ENCODE measurements around the gene LIN52. TPM values are rescaled to one million over a fixed set of nuclear protein-coding genes. Genes with fewer than 3 reads are reported as not detected.

Gene LIN52
- total and polyA plus RNA-seq, 2 of the 8 experiments (the other 6 are each of a cell fraction or from before 2014, with no cell fraction given) = 6.8 to 11.6 TPM

GRCh38 chr14:74080820-74081460 lies 3.8 kb upstream of the LIN52 start:
- Histone ChIP-seq H2AK5ac (ENCODE audit: low read depth, low read length) (no peak overlapping the region), H3K4me3 (ENCODE audit: extremely low read depth in 1 of 4, insufficient read depth in 2 of 4, low read depth in 3 of 4, low read length in 4 of 4) (no peak overlapping the region), H4K5ac (ENCODE audit: insufficient read length, low read depth, low read length) (no peak overlapping the region), H2AFZ (ENCODE audit: low read length) (no peak overlapping the region), H3K9ac (replicated peaks in 1 of 4; ENCODE audit: extremely low read depth in 1 of 4, low read depth in 3 of 4, low read length in 3 of 4) (no peak overlapping the region), H3K27me3 (replicated peaks in 1 of 4; ENCODE audit: control insufficient read depth in 3 of 4, extremely low read depth in 1 of 4, insufficient read depth in 3 of 4, low read length in 3 of 4) (no peaks in the 10 kb centered on the region), H3K23me2 (ENCODE audit: low read depth, low read length) (peaks cover 7% of the 10 kb centered on the region; the same call in 1 of the 2 replicates), H3K23ac (ENCODE audit: insufficient read length) (no peak overlapping the region), H3K56ac (replicated peaks; ENCODE audit: insufficient read length, low read depth, low read length) (no peak overlapping the region), H2BK12ac (ENCODE audit: low read depth, low read length) (no peak overlapping the region), H3K4ac (replicated peaks; ENCODE audit: insufficient read length, low read depth, low read length) (no peak overlapping the region), H3K4me1 (replicated peaks in 1 of 4; ENCODE audit: control insufficient read depth in 3 of 4, insufficient read depth in 4 of 4, low read length in 3 of 4) (peaks cover 0 to 3% (median 1%) of the 10 kb centered on the region in 4 experiments; a peak in 4 of 7 replicates), H3K79me2 (ENCODE audit: control insufficient read depth in 1 of 2, insufficient read depth in 2 of 2, low read length in 2 of 2) (peaks cover 3 to 20% of the 10 kb centered on the region in 2 experiments; a peak in 3 of 4 replicates), H3K14ac (ENCODE audit: insufficient read length) (no peak overlapping the region), H3K27ac (ENCODE audit: low read depth, low read length) (no peak overlapping the region), H3K4me2 (ENCODE audit: insufficient read depth in 1 of 2, low read depth in 2 of 2, low read length in 2 of 2) (no peak overlapping the region), H4K91ac (replicated peaks; ENCODE audit: insufficient read length, low read length) (no peak overlapping the region), H4K20me1 (replicated peaks in 1 of 2; ENCODE audit: control insufficient read depth in 1 of 2, insufficient read depth in 2 of 2, low read length in 2 of 2) (no peaks in the 10 kb centered on the region), H2BK120ac (replicated peaks; ENCODE audit: low read depth, low read length) (no peak overlapping the region), H3K18ac (ENCODE audit: extremely low read depth, low read length) (no peak overlapping the region), H4K8ac (ENCODE audit: extremely low read depth, insufficient read depth, low read length) (no peak overlapping the region), H3K36me3 (ENCODE audit: control insufficient read depth in 2 of 4, insufficient read depth in 4 of 4, low read length in 3 of 4) (no peaks in the 10 kb centered on the region), H2BK20ac (ENCODE audit: low read length) (no peak overlapping the region), H2BK15ac (ENCODE audit: low read length) (no peak overlapping the region), H3K79me1 (ENCODE audit: low read depth, low read length) (no peaks in the 10 kb centered on the region; the same call in 1 of the 2 replicates), H2BK5ac (ENCODE audit: low read depth, low read length) (no peak overlapping the region), H3K9me3 (ENCODE audit: insufficient read depth in 2 of 2, low read depth in 1 of 2, low read length in 1 of 2) (no peaks in the 10 kb centered on the region)
- FAIRE-seq (no peak), DNase-seq (ENCODE audit: low read depth in 1 of 2, low spot score in 2 of 2) (no peak)
- WGBS, 2 experiments (ENCODE audit: extremely low coverage in 1 of 2, insufficient coverage in 1 of 2, insufficient read length in 1 of 2, insufficient replicate concordance in 2 of 2, low coverage in 1 of 2, low lambda C conversion rate in 2 of 2, missing lambda C conversion rate in 1 of 2) = 91% methylated on average over 4 of the region's 4 CpGs; no CpG with 5 or more reads in 1 of the 2 experiments
- ChIA-PET POLR2A (ENCODE audit: partially characterized antibody) (no interaction called here), CTCF (ENCODE audit: partially characterized antibody) (no interaction called here)
- no peak for TF ChIP-seq TCF12 (IDR thresholded peaks at IDR 0.05; ENCODE audit: low read depth, low read length)
- TF ChIP-seq EP300 (IDR thresholded peaks at IDR 0.05; ENCODE audit: borderline replicate concordance in 1 of 2, low read depth in 2 of 2, low read length in 2 of 2) = no peak
- TF ChIP-seq, protein P1, sequence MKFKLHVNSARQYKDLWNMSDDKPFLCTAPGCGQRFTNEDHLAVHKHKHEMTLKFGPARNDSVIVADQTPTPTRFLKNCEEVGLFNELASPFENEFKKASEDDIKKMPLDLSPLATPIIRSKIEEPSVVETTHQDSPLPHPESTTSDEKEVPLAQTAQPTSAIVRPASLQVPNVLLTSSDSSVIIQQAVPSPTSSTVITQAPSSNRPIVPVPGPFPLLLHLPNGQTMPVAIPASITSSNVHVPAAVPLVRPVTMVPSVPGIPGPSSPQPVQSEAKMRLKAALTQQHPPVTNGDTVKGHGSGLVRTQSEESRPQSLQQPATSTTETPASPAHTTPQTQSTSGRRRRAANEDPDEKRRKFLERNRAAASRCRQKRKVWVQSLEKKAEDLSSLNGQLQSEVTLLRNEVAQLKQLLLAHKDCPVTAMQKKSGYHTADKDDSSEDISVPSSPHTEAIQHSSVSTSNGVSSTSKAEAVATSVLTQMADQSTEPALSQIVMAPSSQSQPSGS (IDR thresholded peaks at IDR 0.05; ENCODE audit: low read length) = no peak

Data from H1 (cell line).